ENCODE data around the gene PKN1.

PKN1 gene

DNA sequence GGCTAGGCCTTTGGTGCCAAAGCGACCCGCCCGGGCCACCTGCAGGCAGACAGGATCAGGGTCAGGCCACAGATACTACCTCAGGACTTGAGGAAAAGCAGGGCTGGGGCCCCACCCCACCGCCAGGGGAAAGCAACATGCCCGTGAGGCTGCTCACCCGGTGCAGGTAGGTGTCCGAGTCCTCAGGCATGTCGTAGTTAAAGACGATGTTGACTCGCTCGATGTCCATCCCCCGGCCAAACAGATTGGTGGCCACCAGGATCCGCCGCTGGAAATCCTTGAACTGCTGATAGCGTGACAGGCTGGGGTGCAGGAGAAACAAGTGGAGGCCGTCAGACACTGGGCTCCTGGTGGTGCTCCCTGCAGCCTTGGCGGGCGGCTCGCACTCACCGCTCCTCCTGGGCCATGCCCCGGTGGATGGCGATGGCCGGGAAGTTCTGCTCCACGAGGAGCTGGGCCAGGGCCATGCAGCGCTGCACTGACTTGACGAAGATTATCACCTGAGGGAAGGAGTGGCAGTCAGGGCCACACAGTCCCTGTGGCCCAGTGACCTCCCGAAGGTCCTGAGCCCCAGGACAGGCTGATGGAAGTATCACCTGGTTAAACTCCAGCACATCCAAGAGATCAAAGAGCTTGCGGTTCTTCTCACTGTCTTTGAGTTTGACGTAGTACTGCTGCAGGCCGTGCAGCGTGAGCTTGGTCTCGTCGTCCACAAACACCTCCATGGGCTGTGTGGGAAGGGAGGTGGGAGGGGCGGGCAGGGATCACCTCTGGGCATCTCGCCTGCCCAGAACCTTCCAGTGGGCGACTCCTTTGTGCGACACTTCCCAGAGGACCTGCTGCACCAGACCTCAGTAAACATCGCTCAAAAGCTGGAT lies 23.7 kb upstream of the PKN1 start:
- no peak overlapping the region for H2AFZ ChIP-seq (ENCODE audit: low read length)
- H3K4ac ChIP-seq (ENCODE audit: low read length), result no peak overlapping the region
- peak overlapping the region; percentile 24 for H2BK5ac ChIP-seq (ENCODE audit: low read length)
- no peaks in the 10 kb centered on the region for H3K27me3 ChIP-seq (ENCODE audit: control insufficient read depth in 3 of 3, insufficient read depth in 3 of 3, low read depth in 1 of 3, low read length in 3 of 3)
- DNase-seq (ENCODE audit: low spot score), result no peak
- no peak overlapping the region for H2BK12ac ChIP-seq (ENCODE audit: low read length)
- H2BK15ac ChIP-seq (ENCODE audit: low read length), result no peak overlapping the region
- H4K8ac ChIP-seq (ENCODE audit: low read depth, low read length), result no peak overlapping the region
- H3K23ac ChIP-seq (ENCODE audit: low read depth, low read length, poor library complexity), result peak overlapping the region; percentile 91
- H3K9me3 ChIP-seq (replicated peaks in 1 of 2; ENCODE audit: control insufficient read depth in 2 of 2, insufficient read depth in 1 of 2, low read depth in 1 of 2, low read length in 2 of 2), result peaks cover 0 to 2% of the 10 kb centered on the region in 2 donors
- H4K91ac ChIP-seq (ENCODE audit: low read depth, low read length, poor library complexity), result no peak overlapping the region
- H3K79me1 ChIP-seq (ENCODE audit: low read depth, low read length), result peaks cover 27% of the 10 kb centered on the region
- no peak overlapping the region for H3K9ac ChIP-seq (ENCODE audit: low read depth, low read length, poor library complexity)
- no peak overlapping the region for H2AK5ac ChIP-seq (ENCODE audit: low read depth, low read length)
- H3K36me3 ChIP-seq (replicated peaks in 1 of 2; ENCODE audit: control insufficient read depth in 2 of 2, insufficient read depth in 2 of 2, low read length in 2 of 2), result peaks cover 60 to 79% of the 10 kb centered on the region in 2 donors
- peaks cover 3 to 7% of the 10 kb centered on the region in 2 donors for H3K4me1 ChIP-seq (ENCODE audit: control insufficient read depth in 2 of 2, insufficient read depth in 1 of 2, low read depth in 1 of 2, low read length in 2 of 2)
- no peak overlapping the region for H3K4me3 ChIP-seq (ENCODE audit: low read length in 2 of 2)
- no peak overlapping the region for H3K18ac ChIP-seq (ENCODE audit: low read length)
- H2BK120ac ChIP-seq (ENCODE audit: low read depth, low read length), result no peak overlapping the region
- no CpG with 5 or more reads among the region's 38 CpGs for WGBS, 2 donors (ENCODE audit: extremely low coverage in 2 of 2, insufficient read length in 2 of 2, insufficient replicate concordance in 1 of 2)
- H3K14ac ChIP-seq (ENCODE audit: low read length), result no peak overlapping the region
- no peak overlapping the region for H3K27ac ChIP-seq (replicated peaks; ENCODE audit: low read length)
- no peak overlapping the region for H3K4me2 ChIP-seq (ENCODE audit: insufficient read depth, low read length, poor library complexity, severe bottlenecking)

DNA sequence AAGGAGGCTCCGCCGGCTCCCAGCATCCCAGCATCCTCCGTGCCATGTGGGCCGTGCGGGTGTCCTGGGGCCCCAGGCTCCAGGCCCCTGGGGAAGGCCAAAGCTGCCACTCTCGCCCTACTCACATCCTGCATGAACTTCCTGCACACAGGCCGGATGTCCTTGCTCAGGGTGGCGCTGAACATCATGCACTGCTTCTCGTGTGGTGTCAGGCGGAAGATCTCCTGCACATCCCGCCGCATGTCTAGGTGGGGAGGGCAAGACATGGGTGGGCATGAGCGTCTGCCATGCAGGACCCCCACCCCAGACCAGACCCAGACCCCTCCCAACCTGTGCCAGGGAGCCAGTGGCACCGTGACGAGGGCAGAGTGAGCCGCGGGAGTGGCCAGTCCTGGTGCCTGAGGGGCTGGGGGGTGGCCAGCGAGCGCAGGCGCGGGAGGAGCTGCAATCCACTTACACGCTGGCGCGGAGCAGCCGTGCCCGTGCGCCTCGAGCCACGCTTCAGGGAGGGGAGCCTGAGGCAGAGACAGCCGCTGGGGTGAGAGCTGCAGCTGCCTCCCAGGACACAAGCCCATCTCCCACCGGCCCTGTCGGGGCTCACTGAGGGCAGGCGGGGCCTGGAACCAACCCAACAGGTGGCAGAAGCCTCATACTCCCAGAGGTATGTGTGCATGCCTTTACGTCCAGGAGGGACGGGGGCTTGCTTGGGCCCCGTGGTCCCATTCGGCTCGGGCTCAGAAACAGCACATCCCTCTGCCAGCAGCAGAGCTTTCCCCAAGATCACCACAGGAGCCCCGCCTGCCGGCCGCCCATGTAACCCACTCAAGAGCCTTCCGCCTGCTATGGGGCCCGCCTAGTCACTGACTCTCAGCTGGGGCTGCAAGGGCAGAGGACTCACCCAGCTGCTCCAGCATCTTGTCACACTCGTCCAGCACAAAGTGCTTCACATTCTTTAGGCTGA lies 22.7 kb upstream of the PKN1 start:
- Histone ChIP-seq H3K27ac (replicated peaks; ENCODE audit: low read length) (no peak overlapping the region), H3K9ac (ENCODE audit: low read depth, low read length, poor library complexity) (no peak overlapping the region), H3K4ac (ENCODE audit: low read length) (no peak overlapping the region), H3K36me3 (replicated peaks in 1 of 2; ENCODE audit: control insufficient read depth in 2 of 2, insufficient read depth in 2 of 2, low read length in 2 of 2) (peaks cover 60 to 87% of the 10 kb centered on the region in 2 donors), H4K91ac (ENCODE audit: low read depth, low read length, poor library complexity) (no peak overlapping the region), H4K8ac (ENCODE audit: low read depth, low read length) (no peak overlapping the region), H3K14ac (ENCODE audit: low read length) (no peak overlapping the region), H3K4me2 (ENCODE audit: insufficient read depth, low read length, poor library complexity, severe bottlenecking) (no peak overlapping the region), H3K4me3 (ENCODE audit: low read length in 2 of 2) (no peak overlapping the region), H3K27me3 (ENCODE audit: control insufficient read depth in 3 of 3, insufficient read depth in 3 of 3, low read depth in 1 of 3, low read length in 3 of 3) (no peaks in the 10 kb centered on the region), H3K9me3 (replicated peaks in 1 of 2; ENCODE audit: control insufficient read depth in 2 of 2, insufficient read depth in 1 of 2, low read depth in 1 of 2, low read length in 2 of 2) (peaks cover 0 to 2% of the 10 kb centered on the region in 2 donors), H2AFZ (ENCODE audit: low read length) (no peak overlapping the region), H3K18ac (ENCODE audit: low read length) (no peak overlapping the region), H3K4me1 (ENCODE audit: control insufficient read depth in 2 of 2, insufficient read depth in 1 of 2, low read depth in 1 of 2, low read length in 2 of 2) (peaks cover 3 to 5% of the 10 kb centered on the region in 2 donors), H2AK5ac (ENCODE audit: low read depth, low read length) (no peak overlapping the region), H3K79me1 (ENCODE audit: low read depth, low read length) (peaks cover 30% of the 10 kb centered on the region), H3K23ac (ENCODE audit: low read depth, low read length, poor library complexity) (peak overlapping the region; percentile 55), H2BK15ac (ENCODE audit: low read length) (no peak overlapping the region), H2BK120ac (ENCODE audit: low read depth, low read length) (no peak overlapping the region), H2BK5ac (ENCODE audit: low read length) (no peak overlapping the region), H2BK12ac (ENCODE audit: low read length) (no peak overlapping the region)
- no peak for DNase-seq (ENCODE audit: low spot score)
- no CpG with 5 or more reads among the region's 44 CpGs for WGBS, 2 donors (ENCODE audit: extremely low coverage in 2 of 2, insufficient read length in 2 of 2, insufficient replicate concordance in 1 of 2)

DNA sequence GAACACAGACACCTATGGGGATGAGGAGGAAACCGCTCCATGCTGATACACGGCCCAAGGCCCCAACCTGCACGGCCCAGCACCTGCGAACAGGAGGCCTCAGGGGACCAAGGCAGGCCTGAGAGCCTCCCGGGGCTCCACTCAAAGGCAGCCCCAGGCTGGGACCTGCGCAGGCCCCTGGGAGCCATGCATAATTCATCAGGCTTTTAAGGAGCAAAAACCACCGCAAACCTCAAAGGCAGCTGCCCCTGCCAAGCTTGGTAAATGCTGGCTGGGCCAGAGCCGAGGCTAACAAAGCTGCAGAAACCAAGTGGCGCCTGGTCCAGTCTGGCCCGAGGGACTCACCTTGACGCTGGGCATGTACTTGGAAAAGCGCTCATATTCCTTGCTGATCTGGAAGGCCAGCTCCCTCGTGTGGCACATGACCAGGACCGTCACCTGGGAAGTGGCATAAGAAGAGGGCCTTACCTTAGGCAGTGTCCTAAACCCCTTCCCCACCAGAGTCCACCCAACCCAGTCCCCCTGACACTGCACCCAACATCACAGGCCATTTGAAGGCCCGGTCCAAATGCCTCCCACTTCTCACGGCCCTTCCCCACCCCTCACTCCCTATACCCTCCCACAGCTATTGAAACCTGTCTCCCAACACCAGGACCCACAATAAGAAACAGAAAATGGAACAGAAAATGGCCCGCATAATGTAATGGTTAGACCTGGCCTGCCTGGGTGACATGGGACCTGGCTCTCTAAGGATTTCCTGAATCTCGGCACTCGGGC lies 21.8 kb upstream of the PKN1 start:
- H3K4me3 ChIP-seq (ENCODE audit: low read length in 2 of 2), result no peak overlapping the region
- H3K27ac ChIP-seq (replicated peaks; ENCODE audit: low read length), result no peak overlapping the region
- no peak overlapping the region for H2AK5ac ChIP-seq (ENCODE audit: low read depth, low read length)
- no peak overlapping the region for H3K9ac ChIP-seq (ENCODE audit: low read depth, low read length, poor library complexity)
- no peak overlapping the region for H3K4ac ChIP-seq (ENCODE audit: low read length)
- peaks cover 36% of the 10 kb centered on the region for H3K79me1 ChIP-seq (ENCODE audit: low read depth, low read length)
- no peak overlapping the region for H3K14ac ChIP-seq (ENCODE audit: low read length)
- no peak for DNase-seq (ENCODE audit: low spot score)
- peaks cover 64 to 96% of the 10 kb centered on the region in 2 donors for H3K36me3 ChIP-seq (replicated peaks in 1 of 2; ENCODE audit: control insufficient read depth in 2 of 2, insufficient read depth in 2 of 2, low read length in 2 of 2)
- H3K23ac ChIP-seq (ENCODE audit: low read depth, low read length, poor library complexity), result no peak overlapping the region
- H3K4me1 ChIP-seq (ENCODE audit: control insufficient read depth in 2 of 2, insufficient read depth in 1 of 2, low read depth in 1 of 2, low read length in 2 of 2), result peaks cover 2 to 4% of the 10 kb centered on the region in 2 donors
- WGBS, 2 donors (ENCODE audit: extremely low coverage in 2 of 2, insufficient read length in 2 of 2, insufficient replicate concordance in 1 of 2), result no CpG with 5 or more reads among the region's 19 CpGs
- H2BK15ac ChIP-seq (ENCODE audit: low read length), result no peak overlapping the region
- H3K4me2 ChIP-seq (ENCODE audit: insufficient read depth, low read length, poor library complexity, severe bottlenecking), result no peak overlapping the region
- no peak overlapping the region for H2AFZ ChIP-seq (ENCODE audit: low read length)
- no peak overlapping the region for H3K18ac ChIP-seq (ENCODE audit: low read length)
- H2BK120ac ChIP-seq (ENCODE audit: low read depth, low read length), result no peak overlapping the region
- no peak overlapping the region for H4K8ac ChIP-seq (ENCODE audit: low read depth, low read length)
- no peak overlapping the region for H2BK12ac ChIP-seq (ENCODE audit: low read length)
- peaks cover 0 to 2% of the 10 kb centered on the region in 2 donors for H3K9me3 ChIP-seq (replicated peaks in 1 of 2; ENCODE audit: control insufficient read depth in 2 of 2, insufficient read depth in 1 of 2, low read depth in 1 of 2, low read length in 2 of 2)
- H3K27me3 ChIP-seq (ENCODE audit: control insufficient read depth in 3 of 3, insufficient read depth in 3 of 3, low read depth in 1 of 3, low read length in 3 of 3), result no peaks in the 10 kb centered on the region
- H4K91ac ChIP-seq (ENCODE audit: low read depth, low read length, poor library complexity), result no peak overlapping the region
- no peak overlapping the region for H2BK5ac ChIP-seq (ENCODE audit: low read length)
